DOHH2 (cell line): Measurements from ENCODE around the gene SPAST.

ENCODE experiments used
- H3F3A ChIP-seq: fragments of 200-600 bp; sonication (generic), shearing (Covaris generic); 2 replicates; pipeline ENCODE4 v1.6.0; 2016; ENCODE audit warnings: antibody characterized with exemption, mild to moderate bottlenecking; ENCODE audit not compliant: control insufficient read depth, insufficient read depth
- H3K27ac ChIP-seq: fragments of 200-600 bp; sonication (generic); 2 replicates; pipeline ENCODE4 v1.5.1; 2014; ENCODE audit warnings: low read depth, mild to moderate bottlenecking, low read length, moderate library complexity
- H3K27me3 ChIP-seq: fragments of 200-600 bp; sonication (generic); 2 replicates; pipeline ENCODE4 v1.6.1; 2014; ENCODE audit warnings: mild to moderate bottlenecking, low read length, mixed read lengths; ENCODE audit not compliant: control insufficient read depth
- H3K36me3 ChIP-seq: fragments of 200-600 bp; sonication (generic); 2 replicates; pipeline ENCODE4 v1.6.1; 2014; ENCODE audit warnings: mild to moderate bottlenecking, low read length, moderate library complexity, mixed read lengths; ENCODE audit not compliant: control insufficient read depth
- H3K4me1 ChIP-seq: fragments of 200-600 bp; sonication (generic); 2 replicates; pipeline ENCODE4 v1.6.1; 2014; ENCODE audit warnings: mild to moderate bottlenecking, low read length, mixed read lengths; ENCODE audit not compliant: control insufficient read depth
- H3K4me2 ChIP-seq: fragments of 200-600 bp; sonication (generic); 2 replicates; pipeline ENCODE4 v1.6.0; 2014; ENCODE audit warnings: mild to moderate bottlenecking, low read length, moderate library complexity
- H3K4me3 ChIP-seq: fragments of 200-600 bp; sonication (generic); 2 replicates; pipeline ENCODE4 v1.5.1; 2014; ENCODE audit warnings: mild to moderate bottlenecking, low read length, mixed read lengths
- H3K79me2 ChIP-seq: fragments of 200-600 bp; sonication (generic); 2 replicates; pipeline ENCODE4 v1.6.1; 2014; ENCODE audit warnings: mild to moderate bottlenecking, low read length, mixed read lengths; ENCODE audit not compliant: control insufficient read depth
- H3K9me2 ChIP-seq: fragments of 200-600 bp; sonication (generic); replicated peaks from 2 replicates; pipeline ENCODE4 v1.6.1; 2014; ENCODE audit warnings: mild to moderate bottlenecking, low read length, mixed read lengths; ENCODE audit not compliant: control insufficient read depth
- H3K9me3 ChIP-seq: fragments of 200-600 bp; sonication (generic); 2 replicates; pipeline ENCODE4 v1.6.1; 2014; ENCODE audit warnings: antibody characterized with exemption, low read length, mixed read lengths; ENCODE audit not compliant: control insufficient read depth, insufficient read depth
- H4K20me1 ChIP-seq: fragments of 200-600 bp; sonication (generic); 2 replicates; pipeline ENCODE4 v1.6.0; 2014; ENCODE audit warnings: low read depth, mild to moderate bottlenecking, antibody characterized with exemption, low read length, moderate library complexity; ENCODE audit not compliant: control insufficient read depth, insufficient read depth
- CTCF ChIP-seq: fragments of 200-600 bp; sonication (generic); IDR thresholded peaks from one replicate; pipeline ENCODE4 v1.5.1; 2014; ENCODE audit warnings: antibody characterized with exemption, mild to moderate bottlenecking, low read depth, low read length; ENCODE audit not compliant: poor library complexity, severe bottlenecking
- EZH2phosphoT487 ChIP-seq: fragments of 200-600 bp; sonication (generic); IDR thresholded peaks from 2 replicates; pipeline ENCODE4 v1.6.1; 2017; ENCODE audit warnings: borderline replicate concordance, mild to moderate bottlenecking, antibody characterized with exemption, low read length, moderate library complexity, mixed read lengths

The SPAST gene

GRCh38 chr2:32118055-32118454 lies 54.7 kb downstream of the SPAST start:
- Histone ChIP-seq H3F3A (no peaks in the 10 kb centered on the region), H4K20me1 (no peaks in the 10 kb centered on the region), H3K79me2 (no peaks in the 10 kb centered on the region), H3K4me3 (no peak overlapping the region), H3K36me3 (no peaks in the 10 kb centered on the region), H3K4me2 (no peak overlapping the region), H3K27ac (no peak overlapping the region), H3K9me3 (no peaks in the 10 kb centered on the region), H3K9me2 (no peaks in the 10 kb centered on the region), H3K4me1 (no peaks in the 10 kb centered on the region), H3K27me3 (no peaks in the 10 kb centered on the region)
- TF ChIP-seq EZH2phosphoT487: no peak
- TF ChIP-seq CTCF: no peak

GRCh38 chr2:32119161-32119560 lies 55.8 kb downstream of the SPAST start:
- H3K27ac ChIP-seq: no peak overlapping the region
- no peaks in the 10 kb centered on the region for H3K9me3 ChIP-seq
- no peaks in the 10 kb centered on the region for H3K9me2 ChIP-seq
- no peaks in the 10 kb centered on the region for H3K27me3 ChIP-seq
- H3K4me1 ChIP-seq: no peaks in the 10 kb centered on the region
- no peak overlapping the region for H3K4me3 ChIP-seq
- no peaks in the 10 kb centered on the region for H4K20me1 ChIP-seq
- H3K36me3 ChIP-seq: no peaks in the 10 kb centered on the region; the same call in 1 of the 2 replicates
- no peaks in the 10 kb centered on the region for H3F3A ChIP-seq
- H3K4me2 ChIP-seq: no peak overlapping the region
- TF ChIP-seq EZH2phosphoT487: no peak
- no peak for TF ChIP-seq CTCF
- no peaks in the 10 kb centered on the region for H3K79me2 ChIP-seq

GRCh38 chr2:32124660-32125059 lies 61.3 kb downstream of the SPAST start:
- Histone ChIP-seq H3K9me2 (no peaks in the 10 kb centered on the region), H3F3A (no peaks in the 10 kb centered on the region), H3K27ac (no peak overlapping the region), H4K20me1 (no peaks in the 10 kb centered on the region), H3K27me3 (no peaks in the 10 kb centered on the region), H3K4me1 (no peaks in the 10 kb centered on the region), H3K36me3 (peaks cover 7% of the 10 kb centered on the region), H3K4me3 (no peak overlapping the region), H3K9me3 (no peaks in the 10 kb centered on the region), H3K79me2 (no peaks in the 10 kb centered on the region), H3K4me2 (no peak overlapping the region)
- TF ChIP-seq EZH2phosphoT487: no peak
- TF ChIP-seq CTCF: no peak

DNA sequence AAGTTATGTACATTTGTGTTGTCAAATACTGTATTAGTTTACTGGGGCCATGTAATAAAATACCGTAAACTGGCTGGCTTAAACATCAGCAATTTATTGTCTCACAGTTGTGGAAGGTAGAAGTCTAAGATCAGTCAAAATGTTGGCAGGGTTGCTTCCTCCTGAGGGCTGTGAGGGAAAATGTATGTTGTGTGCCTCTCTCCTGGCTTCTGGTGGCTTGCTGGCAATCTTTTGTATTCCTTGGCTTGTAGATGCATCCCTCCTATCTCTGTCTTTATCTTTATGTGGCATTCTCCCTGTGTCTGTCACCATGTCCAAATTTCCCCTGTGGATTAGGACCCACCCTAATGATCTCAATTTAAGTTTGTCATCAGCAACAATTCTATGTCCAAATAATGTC lies 65.3 kb downstream of the SPAST start:
- no peaks in the 10 kb centered on the region for H3K27me3 ChIP-seq
- H3K4me3 ChIP-seq: no peak overlapping the region
- no peaks in the 10 kb centered on the region for H3K9me3 ChIP-seq
- no peak overlapping the region for H3K27ac ChIP-seq
- TF ChIP-seq EZH2phosphoT487 (no peak), CTCF (no peak)
- H3F3A ChIP-seq: no peaks in the 10 kb centered on the region
- H3K4me1 ChIP-seq: no peaks in the 10 kb centered on the region
- peaks cover 7% of the 10 kb centered on the region for H3K36me3 ChIP-seq
- H3K4me2 ChIP-seq: no peak overlapping the region
- no peaks in the 10 kb centered on the region for H4K20me1 ChIP-seq
- H3K9me2 ChIP-seq: no peaks in the 10 kb centered on the region
- no peaks in the 10 kb centered on the region for H3K79me2 ChIP-seq
